GM21528 (cell line): Measurements from ENCODE around the gene PDF.

ENCODE experiments used
- ATAC-seq: cut with Tn5 transposase; IDR thresholded peaks from one replicate; pipeline ENCODE4 v1.9.1; 2021; ENCODE audit warnings: mild to moderate bottlenecking, moderate library complexity; ENCODE audit not compliant: unreplicated experiment, low FRiP score

Gene PDF

DNA sequence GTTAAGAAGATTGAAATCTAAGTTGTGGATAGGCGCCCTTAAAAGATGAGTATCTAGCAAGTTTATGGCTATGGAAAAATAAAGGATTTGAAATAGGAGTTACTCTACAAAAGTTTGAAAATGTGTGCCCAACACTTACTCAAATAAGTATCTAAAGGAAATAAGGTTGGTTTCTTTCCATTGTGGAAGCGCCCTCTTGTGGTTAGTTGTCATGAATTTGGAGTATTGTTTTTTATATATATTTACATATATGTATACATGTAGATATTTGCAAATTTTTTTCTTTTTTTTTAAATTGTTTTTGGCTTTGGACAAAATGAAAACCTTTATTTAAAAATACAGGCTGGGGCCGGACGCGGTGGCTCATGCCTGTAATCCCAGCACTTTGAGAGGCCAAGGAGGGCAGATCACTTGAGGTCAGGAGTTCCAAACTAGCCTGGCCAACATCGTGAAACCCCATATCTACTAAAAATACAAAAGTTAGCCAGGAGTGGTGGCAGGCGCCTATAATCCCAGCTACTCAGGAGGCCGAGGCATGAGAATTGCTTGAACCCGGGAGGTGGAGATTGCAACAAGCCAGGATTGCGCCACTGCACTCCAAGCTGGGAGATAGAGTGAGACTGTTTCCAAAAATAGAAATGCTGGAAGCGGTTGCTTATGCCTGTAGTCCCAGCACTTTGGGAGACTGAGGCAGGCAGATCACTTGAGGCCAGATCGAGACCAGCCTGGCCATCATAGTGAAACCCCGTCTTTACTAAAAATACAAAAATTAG, 43.3 kb downstream of the PDF start:
- ATAC-seq, result no peak

DNA sequence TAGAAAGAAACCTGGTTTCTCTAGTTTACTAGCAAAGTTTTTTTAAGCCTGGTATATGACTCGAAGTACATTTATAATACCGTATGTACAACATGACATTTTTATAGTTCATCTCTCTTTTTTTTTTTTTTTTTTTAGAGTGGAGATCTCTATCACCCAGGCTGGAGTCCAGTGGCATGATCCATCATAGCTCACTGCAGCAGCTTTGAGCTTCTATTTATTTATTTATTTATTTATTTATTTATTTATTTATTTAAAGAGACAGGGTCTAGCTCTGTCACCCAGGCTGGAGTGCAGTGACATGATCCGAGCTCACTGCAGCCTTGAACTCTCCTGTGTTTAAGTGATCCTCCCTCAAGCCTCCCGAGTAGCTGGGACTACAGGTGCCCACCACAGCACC, 45.1 kb downstream of the PDF start:
- ATAC-seq, result no peak

DNA sequence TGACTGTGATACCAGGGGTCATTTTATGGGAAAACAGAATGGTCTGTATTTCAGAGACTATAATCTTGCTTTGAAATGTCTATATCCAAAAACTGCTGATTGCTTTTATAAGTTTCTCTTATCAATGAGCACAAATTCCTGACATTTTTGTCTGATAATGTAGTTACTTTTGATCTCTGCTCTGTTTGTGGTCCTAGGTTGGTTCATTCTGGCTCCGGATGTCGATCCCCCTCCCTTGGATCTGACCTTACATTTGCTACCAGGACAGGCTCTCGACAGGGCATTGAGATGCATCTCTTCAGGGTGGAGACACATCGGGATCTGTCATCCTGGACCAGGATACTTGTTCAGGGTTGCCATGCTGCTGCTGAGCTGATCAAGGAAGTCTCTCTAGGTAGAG, 46.5 kb downstream of the PDF start:
- no peak for ATAC-seq

DNA sequence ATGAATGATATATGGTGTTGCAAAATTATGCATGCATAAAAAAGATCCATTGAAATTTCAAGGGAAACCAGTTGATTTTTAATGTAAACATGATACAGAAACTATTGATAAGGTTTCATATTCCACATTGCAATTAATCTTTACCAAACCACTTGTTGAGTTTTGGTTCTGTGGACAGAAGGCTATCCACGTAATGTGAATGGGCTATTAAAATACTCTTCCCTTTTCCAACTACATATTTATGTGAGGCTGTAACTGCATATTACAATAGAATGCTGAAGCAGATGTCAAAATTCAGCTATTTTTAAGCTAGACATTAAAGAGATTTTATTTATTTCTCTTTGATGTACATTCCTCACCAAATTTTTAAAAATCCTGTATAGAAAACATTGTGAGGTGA, 53.0 kb downstream of the PDF start:
- ATAC-seq, result no peak
